ENCODE measurements around the gene GSTM3. TPM values are rescaled to one million over a fixed set of nuclear protein-coding genes. Genes with fewer than 3 reads are reported as not detected.
"Not testable (repeated sequence)": the region's sequence is repeated elsewhere in the genome, so short reads cannot be mapped to it uniquely, and the experiment has no call there.

The GSTM3 gene
- total RNA-seq, 1 experiment from 2014 or later: 72.1 TPM

DNA sequence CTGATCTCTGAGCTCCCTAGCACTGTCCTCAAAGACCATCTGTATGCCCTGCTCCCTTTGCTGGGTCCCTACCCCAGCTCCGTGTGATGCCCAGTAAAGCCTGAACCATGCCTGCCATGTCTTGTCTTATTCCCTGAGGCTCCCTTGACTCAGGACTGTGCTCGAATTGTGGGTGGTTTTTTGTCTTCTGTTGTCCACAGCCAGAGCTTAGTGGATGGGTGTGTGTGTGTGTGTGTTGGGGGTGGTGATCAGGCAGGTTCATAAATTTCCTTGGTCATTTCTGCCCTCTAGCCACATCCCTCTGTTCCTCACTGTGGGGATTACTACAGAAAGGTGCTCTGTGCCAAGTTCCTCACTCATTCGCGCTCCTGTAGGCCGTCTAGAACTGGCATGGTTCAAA, 23.1 kb downstream of the GSTM3 start:
- in situ Hi-C loops (cut with HindIII; ENCODE audit: low pct_unique_long_range_greater_than_20kb, low sequenced_read_pairs): no loop called here
- no peak for DNase-seq (ENCODE audit: low read depth, low spot score)

GRCh38 chr1:109716570-109717090, 24.2 kb downstream of the GSTM3 start:
- in situ Hi-C loops (cut with HindIII; ENCODE audit: low pct_unique_long_range_greater_than_20kb, low sequenced_read_pairs): no loop called here
- no peak for DNase-seq (ENCODE audit: low read depth, low spot score)

GRCh38 chr1:109716121-109716520, 24.7 kb downstream of the GSTM3 start:
- in situ Hi-C loops (cut with HindIII; ENCODE audit: low pct_unique_long_range_greater_than_20kb, low sequenced_read_pairs): no loop called here
- no peak for DNase-seq (ENCODE audit: low read depth, low spot score)

- DNase-seq (ENCODE audit: low read depth, low spot score): no peak
- in situ Hi-C loops (cut with HindIII; ENCODE audit: low pct_unique_long_range_greater_than_20kb, low sequenced_read_pairs): no loop called here
Measured at GRCh38 chr1:109714661-109715372, 26.0 kb downstream of the GSTM3 start.

- no peak for DNase-seq (ENCODE audit: low read depth, low spot score)
- in situ Hi-C loops (cut with HindIII; ENCODE audit: low pct_unique_long_range_greater_than_20kb, low sequenced_read_pairs): no loop called here
Measured at GRCh38 chr1:109713636-109714035, 27.2 kb downstream of the GSTM3 start.

- in situ Hi-C loops (cut with HindIII; ENCODE audit: low pct_unique_long_range_greater_than_20kb, low sequenced_read_pairs): no loop called here
- no peak for DNase-seq (ENCODE audit: low read depth, low spot score)
Measured at GRCh38 chr1:109712321-109712864, 28.4 kb downstream of the GSTM3 start.

DNA sequence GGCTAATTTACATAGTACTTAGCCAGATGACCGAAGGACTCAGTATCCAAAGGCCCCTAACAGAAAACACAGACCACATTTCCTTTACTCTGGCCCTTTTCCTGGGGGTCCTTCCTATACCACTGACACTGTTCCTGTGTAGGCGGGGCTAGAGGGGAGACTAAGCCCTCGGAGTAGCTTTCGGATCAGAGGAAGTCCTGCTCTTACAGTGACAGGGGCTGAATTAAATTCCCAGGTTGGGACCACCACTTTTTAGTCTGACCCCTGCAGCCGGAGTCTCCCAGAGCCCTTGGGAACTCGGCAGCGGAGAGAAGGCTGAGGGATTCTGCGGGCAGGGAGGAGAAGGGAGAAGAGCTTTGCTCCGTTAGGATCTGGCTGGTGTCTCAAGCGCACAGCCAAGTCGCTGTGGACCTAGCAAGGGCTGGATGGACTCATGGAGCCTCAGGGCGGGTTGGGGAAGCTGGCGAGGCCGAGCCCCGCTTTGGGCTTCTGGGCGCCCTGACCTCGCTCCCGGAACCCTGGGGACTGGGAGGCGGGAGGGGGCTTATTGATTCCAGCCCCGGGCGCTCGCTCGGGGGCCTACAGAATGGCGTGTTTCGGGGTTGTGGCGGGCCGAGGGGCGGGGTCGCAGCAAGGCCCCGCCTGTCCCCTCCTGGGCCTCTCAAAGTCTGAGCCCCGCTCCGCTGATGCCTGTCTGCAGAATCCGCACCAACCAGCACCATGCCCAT, 29.1 kb downstream of the GSTM3 start, which contains the start of gene GSTM5:
Gene GSTM5, plus strand, starts transcription at position 659 of the 728 bp plus-strand sequence. Its CDS starts 62 bp downstream, at position 721.
- DNase-seq (ENCODE audit: low read depth, low spot score); in situ Hi-C loops (cut with HindIII; ENCODE audit: low pct_unique_long_range_greater_than_20kb, low sequenced_read_pairs): not testable (repeated sequence)

GRCh38 chr1:109709822-109710221, 31.0 kb downstream of the GSTM3 start:
- in situ Hi-C loops (cut with HindIII; ENCODE audit: low pct_unique_long_range_greater_than_20kb, low sequenced_read_pairs); DNase-seq (ENCODE audit: low read depth, low spot score): not testable (repeated sequence)

GRCh38 chr1:109708949-109709348, 31.9 kb downstream of the GSTM3 start:
- in situ Hi-C loops (cut with HindIII; ENCODE audit: low pct_unique_long_range_greater_than_20kb, low sequenced_read_pairs): not testable (repeated sequence)

GRCh38 chr1:109705411-109705810, 35.4 kb downstream of the GSTM3 start:
- in situ Hi-C loops (cut with HindIII; ENCODE audit: low pct_unique_long_range_greater_than_20kb, low sequenced_read_pairs): no loop called here
- DNase-seq (ENCODE audit: low read depth, low spot score): no peak

More at GRCh38 chr1:109708949-109709348, 31.9 kb downstream of the GSTM3 start:
- not testable (repeated sequence) for DNase-seq (ENCODE audit: low read depth, low spot score)

- in situ Hi-C loops (cut with HindIII; ENCODE audit: low pct_unique_long_range_greater_than_20kb, low sequenced_read_pairs): no loop called here
Measured at GRCh38 chr1:109704173-109704572, 36.7 kb downstream of the GSTM3 start.

GRCh38 chr1:109702940-109703339, 37.9 kb downstream of the GSTM3 start:
- in situ Hi-C loops (cut with HindIII; ENCODE audit: low pct_unique_long_range_greater_than_20kb, low sequenced_read_pairs); DNase-seq (ENCODE audit: low read depth, low spot score): not testable (repeated sequence)

More at GRCh38 chr1:109704173-109704572, 36.7 kb downstream of the GSTM3 start:
- DNase-seq (ENCODE audit: low read depth, low spot score): no peak

- in situ Hi-C loops (cut with HindIII; ENCODE audit: low pct_unique_long_range_greater_than_20kb, low sequenced_read_pairs); DNase-seq (ENCODE audit: low read depth, low spot score): not testable (repeated sequence)
Measured at GRCh38 chr1:109697861-109698260, 43.0 kb downstream of the GSTM3 start.

- DNase-seq (ENCODE audit: low read depth, low spot score): no peak
- in situ Hi-C loops (cut with HindIII; ENCODE audit: low pct_unique_long_range_greater_than_20kb, low sequenced_read_pairs): no loop called here
Measured at GRCh38 chr1:109697066-109697465, 43.8 kb downstream of the GSTM3 start.

DNA sequence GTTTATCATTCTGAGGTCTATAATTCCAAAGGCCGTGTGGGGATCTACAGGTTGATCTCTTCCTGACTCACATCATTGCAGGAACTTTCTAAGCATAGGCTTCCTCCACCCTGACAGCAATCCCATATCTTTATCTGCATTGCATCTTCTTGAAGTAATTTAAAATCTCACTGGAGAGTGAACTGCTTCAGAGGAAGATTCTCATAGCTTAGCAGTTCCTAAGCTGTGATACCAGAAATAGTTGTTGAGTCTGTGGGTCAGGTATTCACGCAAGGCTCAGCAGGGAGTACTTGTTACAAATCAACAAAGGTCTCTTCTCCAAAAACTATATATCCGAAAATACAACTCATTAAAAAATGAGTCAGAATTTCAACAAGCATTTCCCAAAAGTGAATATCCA, 45.7 kb downstream of the GSTM3 start:
- in situ Hi-C loops (cut with HindIII; ENCODE audit: low pct_unique_long_range_greater_than_20kb, low sequenced_read_pairs); DNase-seq (ENCODE audit: low read depth, low spot score): not testable (repeated sequence)

GRCh38 chr1:109694400-109694799, 46.4 kb downstream of the GSTM3 start:
- in situ Hi-C loops (cut with HindIII; ENCODE audit: low pct_unique_long_range_greater_than_20kb, low sequenced_read_pairs); DNase-seq (ENCODE audit: low read depth, low spot score): not testable (repeated sequence)

- in situ Hi-C loops (cut with HindIII; ENCODE audit: low pct_unique_long_range_greater_than_20kb, low sequenced_read_pairs): no loop called here
- no peak for DNase-seq (ENCODE audit: low read depth, low spot score)
Measured at GRCh38 chr1:109691759-109692158, 49.1 kb downstream of the GSTM3 start.

DNA sequence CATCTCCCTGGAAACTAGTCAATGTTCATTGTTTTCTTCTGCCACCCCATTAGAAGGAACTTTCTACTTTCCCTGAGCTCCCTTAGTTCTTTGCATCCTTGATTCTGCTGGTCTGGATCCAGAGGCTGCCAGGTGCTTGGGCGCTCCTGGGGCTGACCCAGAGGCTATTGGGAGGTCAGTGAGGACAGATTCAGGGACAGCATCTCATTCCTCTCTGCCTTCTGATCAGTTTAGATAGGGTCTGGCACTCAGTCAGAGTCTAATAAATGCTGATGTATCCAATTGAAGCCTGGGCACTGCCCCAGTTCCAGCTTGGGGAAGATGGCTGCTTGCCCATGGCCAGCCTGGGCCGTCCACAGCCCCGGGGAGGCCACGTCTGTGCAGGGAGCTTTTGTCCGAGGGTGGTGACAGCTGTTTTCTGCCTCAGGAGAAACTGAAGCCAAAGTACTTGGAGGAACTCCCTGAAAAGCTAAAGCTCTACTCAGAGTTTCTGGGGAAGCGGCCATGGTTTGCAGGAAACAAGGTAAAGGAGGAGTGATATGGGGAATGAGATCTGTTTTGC, 50.9 kb downstream of the GSTM3 start:
- in situ Hi-C loops (cut with HindIII; ENCODE audit: low pct_unique_long_range_greater_than_20kb, low sequenced_read_pairs): no loop called here
- no peak for DNase-seq (ENCODE audit: low read depth, low spot score)

All from SK-MEL-5 (cell line).